ENCODE data around the gene C4orf36.

- TF ChIP-seq CTCF (IDR thresholded peaks at IDR 0.05 in 8 of 11, conservative IDR thresholded peaks at IDR 0.05 in 3 of 11) (no peak), POLR2A (IDR thresholded peaks at IDR 0.05) (no peak)
Observed at GRCh38 chr4:86893136-86893535, 914 bp upstream of the C4orf36 start.

Data from spleen (tissue), 7 donors.